ENCODE data around the gene MEGF11.
"Not testable (repeated sequence)": the region's sequence is repeated elsewhere in the genome, so short reads cannot be mapped to it uniquely, and the experiment has no call there.

DNA sequence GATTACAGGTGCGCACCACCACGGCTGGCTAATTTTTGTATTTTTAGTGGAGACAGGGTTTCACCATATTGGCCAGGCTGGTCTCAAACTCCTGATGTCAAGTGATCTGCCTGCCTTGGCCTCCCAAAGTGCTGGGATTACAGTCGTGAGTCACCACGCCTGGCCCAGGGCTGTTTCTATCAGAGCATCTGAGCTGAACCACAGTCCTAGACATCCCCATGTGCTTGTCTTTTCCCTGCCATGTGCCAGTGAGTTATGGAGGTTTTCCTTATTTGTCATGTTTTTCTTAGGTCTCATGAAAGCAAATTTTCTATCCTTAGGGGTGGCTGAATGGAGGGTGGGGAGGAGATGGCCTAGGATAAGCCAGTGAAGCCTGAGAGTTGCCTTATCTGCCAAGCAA, 250.4 kb downstream of the MEGF11 start:
- TF ChIP-seq, protein P1, sequence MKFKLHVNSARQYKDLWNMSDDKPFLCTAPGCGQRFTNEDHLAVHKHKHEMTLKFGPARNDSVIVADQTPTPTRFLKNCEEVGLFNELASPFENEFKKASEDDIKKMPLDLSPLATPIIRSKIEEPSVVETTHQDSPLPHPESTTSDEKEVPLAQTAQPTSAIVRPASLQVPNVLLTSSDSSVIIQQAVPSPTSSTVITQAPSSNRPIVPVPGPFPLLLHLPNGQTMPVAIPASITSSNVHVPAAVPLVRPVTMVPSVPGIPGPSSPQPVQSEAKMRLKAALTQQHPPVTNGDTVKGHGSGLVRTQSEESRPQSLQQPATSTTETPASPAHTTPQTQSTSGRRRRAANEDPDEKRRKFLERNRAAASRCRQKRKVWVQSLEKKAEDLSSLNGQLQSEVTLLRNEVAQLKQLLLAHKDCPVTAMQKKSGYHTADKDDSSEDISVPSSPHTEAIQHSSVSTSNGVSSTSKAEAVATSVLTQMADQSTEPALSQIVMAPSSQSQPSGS (tag by site-specific recombination; IDR thresholded peaks at IDR 0.05; ENCODE audit: low read depth): not testable (repeated sequence)
- TF ChIP-seq ZNF324 (tag by site-specific recombination; IDR thresholded peaks at IDR 0.05); ZSCAN30 (tag by site-specific recombination; IDR thresholded peaks at IDR 0.05); ZNF121 (tag by site-specific recombination; IDR thresholded peaks at IDR 0.05); ZNF791 (tag by site-specific recombination; IDR thresholded peaks at IDR 0.05); ZNF335 (tag by site-specific recombination; conservative IDR thresholded peaks at IDR 0.05); GFI1B (tag by site-specific recombination; IDR thresholded peaks at IDR 0.05); ZNF629 (tag by site-specific recombination; IDR thresholded peaks at IDR 0.05); ZNF24 (tag by site-specific recombination; IDR thresholded peaks at IDR 0.05): not testable (repeated sequence)
- TF ChIP-seq, protein P2, sequence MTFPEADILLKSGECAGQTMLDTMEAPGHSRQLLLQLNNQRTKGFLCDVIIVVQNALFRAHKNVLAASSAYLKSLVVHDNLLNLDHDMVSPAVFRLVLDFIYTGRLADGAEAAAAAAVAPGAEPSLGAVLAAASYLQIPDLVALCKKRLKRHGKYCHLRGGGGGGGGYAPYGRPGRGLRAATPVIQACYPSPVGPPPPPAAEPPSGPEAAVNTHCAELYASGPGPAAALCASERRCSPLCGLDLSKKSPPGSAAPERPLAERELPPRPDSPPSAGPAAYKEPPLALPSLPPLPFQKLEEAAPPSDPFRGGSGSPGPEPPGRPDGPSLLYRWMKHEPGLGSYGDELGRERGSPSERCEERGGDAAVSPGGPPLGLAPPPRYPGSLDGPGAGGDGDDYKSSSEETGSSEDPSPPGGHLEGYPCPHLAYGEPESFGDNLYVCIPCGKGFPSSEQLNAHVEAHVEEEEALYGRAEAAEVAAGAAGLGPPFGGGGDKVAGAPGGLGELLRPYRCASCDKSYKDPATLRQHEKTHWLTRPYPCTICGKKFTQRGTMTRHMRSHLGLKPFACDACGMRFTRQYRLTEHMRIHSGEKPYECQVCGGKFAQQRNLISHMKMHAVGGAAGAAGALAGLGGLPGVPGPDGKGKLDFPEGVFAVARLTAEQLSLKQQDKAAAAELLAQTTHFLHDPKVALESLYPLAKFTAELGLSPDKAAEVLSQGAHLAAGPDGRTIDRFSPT (tag by site-specific recombination; IDR thresholded peaks at IDR 0.05): not testable (repeated sequence)
- TF ChIP-seq, protein P3, sequence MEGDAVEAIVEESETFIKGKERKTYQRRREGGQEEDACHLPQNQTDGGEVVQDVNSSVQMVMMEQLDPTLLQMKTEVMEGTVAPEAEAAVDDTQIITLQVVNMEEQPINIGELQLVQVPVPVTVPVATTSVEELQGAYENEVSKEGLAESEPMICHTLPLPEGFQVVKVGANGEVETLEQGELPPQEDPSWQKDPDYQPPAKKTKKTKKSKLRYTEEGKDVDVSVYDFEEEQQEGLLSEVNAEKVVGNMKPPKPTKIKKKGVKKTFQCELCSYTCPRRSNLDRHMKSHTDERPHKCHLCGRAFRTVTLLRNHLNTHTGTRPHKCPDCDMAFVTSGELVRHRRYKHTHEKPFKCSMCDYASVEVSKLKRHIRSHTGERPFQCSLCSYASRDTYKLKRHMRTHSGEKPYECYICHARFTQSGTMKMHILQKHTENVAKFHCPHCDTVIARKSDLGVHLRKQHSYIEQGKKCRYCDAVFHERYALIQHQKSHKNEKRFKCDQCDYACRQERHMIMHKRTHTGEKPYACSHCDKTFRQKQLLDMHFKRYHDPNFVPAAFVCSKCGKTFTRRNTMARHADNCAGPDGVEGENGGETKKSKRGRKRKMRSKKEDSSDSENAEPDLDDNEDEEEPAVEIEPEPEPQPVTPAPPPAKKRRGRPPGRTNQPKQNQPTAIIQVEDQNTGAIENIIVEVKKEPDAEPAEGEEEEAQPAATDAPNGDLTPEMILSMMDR (tag by site-specific recombination; IDR thresholded peaks at IDR 0.05): not testable (repeated sequence)
- TF ChIP-seq, protein P4, sequence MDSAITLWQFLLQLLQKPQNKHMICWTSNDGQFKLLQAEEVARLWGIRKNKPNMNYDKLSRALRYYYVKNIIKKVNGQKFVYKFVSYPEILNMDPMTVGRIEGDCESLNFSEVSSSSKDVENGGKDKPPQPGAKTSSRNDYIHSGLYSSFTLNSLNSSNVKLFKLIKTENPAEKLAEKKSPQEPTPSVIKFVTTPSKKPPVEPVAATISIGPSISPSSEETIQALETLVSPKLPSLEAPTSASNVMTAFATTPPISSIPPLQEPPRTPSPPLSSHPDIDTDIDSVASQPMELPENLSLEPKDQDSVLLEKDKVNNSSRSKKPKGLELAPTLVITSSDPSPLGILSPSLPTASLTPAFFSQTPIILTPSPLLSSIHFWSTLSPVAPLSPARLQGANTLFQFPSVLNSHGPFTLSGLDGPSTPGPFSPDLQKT (IDR thresholded peaks at IDR 0.05; ENCODE audit: borderline replicate concordance, low read depth, low read length): not testable (repeated sequence)
